Measurements from ENCODE around the gene TUT7.

Gene TUT7

GRCh38 chr9:86252870-86253269, 101.3 kb downstream of the TUT7 start:
- DNase-seq (ENCODE audit: low read depth) = no peak

DNA sequence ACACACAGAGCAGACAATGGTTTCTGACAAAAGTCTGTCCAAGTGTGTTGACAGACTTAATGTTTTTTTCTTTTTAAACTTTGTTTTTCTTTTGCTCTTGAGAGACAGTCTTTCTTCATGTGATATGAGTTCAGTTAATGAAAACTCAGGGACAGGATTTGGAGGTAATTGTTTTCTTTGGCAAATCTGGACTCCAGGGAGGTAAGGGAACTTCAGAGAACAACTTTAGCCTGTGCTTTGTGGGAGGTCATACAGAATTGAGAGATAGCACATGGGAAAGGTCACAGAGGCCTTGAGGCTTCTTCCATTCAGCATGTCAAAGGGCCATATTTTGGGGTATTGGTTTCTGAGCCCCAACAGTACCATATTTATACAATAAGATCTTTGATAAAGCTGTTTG, 104.1 kb downstream of the TUT7 start:
- no peak for DNase-seq (ENCODE audit: low read depth)

- DNase-seq (ENCODE audit: low read depth) = no peak
These were observed 105.5 kb downstream of the TUT7 start for GRCh38 chr9:86248746-86249145.

DNA sequence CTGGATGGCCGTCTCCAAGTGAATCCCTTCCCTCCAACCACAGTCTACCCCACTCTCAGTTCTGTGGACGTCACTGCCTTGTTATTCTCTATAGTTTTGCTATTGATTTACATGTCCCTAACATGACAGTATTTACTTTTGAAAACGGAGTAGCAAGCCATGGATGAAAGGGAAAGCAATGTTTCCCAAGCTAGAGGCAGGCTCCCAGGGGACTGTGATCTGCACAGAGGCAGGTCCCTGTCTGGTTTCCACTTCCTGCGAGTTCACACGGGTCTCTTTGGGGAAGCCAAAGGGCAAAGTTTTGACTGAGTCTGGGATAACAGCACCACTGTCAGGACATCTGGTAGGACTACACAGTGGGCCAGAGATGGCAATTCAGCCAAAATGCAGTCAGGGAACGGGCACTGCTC, 107.5 kb downstream of the TUT7 start:
- DNase-seq (ENCODE audit: low read depth) = no peak

GRCh38 chr9:86242071-86242470, 112.1 kb downstream of the TUT7 start:
- no peak for DNase-seq (ENCODE audit: low read depth)

DNA sequence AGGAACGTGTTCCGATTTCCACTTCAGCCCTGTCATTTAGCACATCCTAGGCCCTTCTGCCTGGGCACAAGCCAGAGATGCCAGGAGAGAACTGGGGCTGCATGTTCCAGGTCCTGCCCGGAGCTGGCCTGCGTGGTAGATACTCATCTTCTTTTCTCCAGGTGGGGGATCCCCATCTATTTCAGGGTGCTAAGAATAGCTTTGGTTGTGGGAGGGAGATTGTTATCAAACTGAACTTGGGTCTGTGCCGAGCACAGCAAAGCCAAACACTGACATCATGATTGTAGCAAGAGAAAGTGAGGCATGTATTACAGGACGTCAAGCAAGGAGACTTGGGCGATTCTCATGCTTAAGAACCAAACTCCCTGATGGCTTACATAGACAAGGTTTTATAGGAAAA, 113.0 kb downstream of the TUT7 start:
- DNase-seq (ENCODE audit: low read depth) = no peak

DNA sequence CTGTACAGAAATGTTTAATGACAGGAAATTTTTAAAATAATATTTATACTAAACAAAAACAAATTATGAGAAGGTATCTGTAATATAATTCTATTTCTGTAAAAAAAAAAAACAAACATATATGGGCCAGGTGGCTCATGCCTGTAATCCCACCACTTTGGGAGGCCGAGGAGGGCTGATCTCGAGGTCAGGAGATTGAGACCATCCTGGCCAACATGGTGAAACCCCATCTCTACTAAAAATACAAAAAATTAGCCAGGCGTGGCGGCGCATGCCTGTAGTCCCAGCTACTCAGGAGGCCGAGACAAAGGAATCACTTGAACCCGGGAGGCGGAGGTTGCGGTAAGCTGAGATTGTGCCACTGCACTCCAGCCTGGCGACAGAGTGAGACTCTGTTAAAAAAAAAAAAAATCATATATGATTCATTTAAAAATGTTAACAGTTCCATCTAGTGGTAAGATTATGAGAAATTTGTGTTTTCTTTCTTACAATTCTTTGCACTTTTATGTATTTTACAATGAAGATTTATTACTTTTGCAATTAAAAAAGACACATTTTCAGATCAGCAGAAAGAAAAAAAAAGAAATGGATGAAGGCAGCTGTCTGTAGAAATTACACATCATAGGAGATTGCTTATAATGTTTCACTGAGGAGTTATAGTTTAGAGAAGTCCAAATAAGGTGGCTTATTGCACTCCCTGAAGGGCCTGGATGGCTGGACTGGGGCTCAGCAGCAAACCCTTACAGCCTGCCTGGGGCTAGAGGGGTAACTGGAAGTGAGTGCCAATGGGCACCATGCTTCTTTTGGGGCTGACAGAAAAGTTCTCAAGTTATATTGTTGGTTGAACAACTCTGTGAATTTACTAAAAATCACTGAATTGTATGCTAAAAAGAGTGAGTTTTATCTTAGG, 115.1 kb downstream of the TUT7 start:
- DNase-seq (ENCODE audit: low read depth) = no peak

Measured in fibroblast of the conjunctiva (primary cell).